ENCODE measurements around the gene RBP3.
A peak's percentile ranks its signal among the peaks of the same experiment; 100 is the strongest.

Gene RBP3

DNA sequence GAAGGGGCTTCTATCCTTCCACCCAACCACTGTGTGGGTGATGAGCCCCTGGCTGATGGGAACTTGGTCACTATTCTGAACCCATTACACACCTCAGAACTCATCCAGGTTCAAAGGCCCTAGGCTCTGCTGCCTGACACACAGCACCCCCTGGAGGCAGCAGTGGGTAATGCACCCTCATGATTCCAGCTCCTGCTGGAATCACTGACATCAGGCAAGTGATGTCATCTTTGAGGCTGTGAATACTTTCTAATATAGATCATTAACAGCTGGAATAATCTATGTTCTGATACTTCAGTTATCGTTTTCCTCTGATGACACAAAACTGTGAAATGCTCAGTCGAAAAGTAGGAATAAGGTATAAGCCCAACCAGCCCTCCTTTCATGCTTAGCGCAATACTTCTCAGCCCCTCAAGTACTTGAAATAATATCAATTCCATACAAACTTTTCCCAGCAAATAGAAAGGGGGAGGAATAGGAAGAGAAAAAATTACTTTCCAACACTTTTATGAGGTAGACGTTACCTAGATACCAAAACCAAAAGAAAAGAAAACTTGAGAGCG lies 7.5 kb upstream of the RBP3 start:
- Histone ChIP-seq H3K4me1 (ENCODE audit: low read length) (no peaks in the 10 kb centered on the region), H3K9ac (ENCODE audit: low read length) (no peak overlapping the region), H3K79me2 (ENCODE audit: low read length) (no peaks in the 10 kb centered on the region), H3K4me2 (ENCODE audit: low read length) (no peak overlapping the region), H3K4me3 (ENCODE audit: low read length) (no peak overlapping the region), H2AFZ (ENCODE audit: low read depth, low read length) (no peak overlapping the region), H3K27ac (ENCODE audit: low read length) (no peak overlapping the region), H3K36me3 (replicated peaks; ENCODE audit: low read depth, low read length) (no peaks in the 10 kb centered on the region), H4K20me1 (ENCODE audit: insufficient read depth, low read length) (no peaks in the 10 kb centered on the region), H3K27me3 (ENCODE audit: low read depth, low read length) (no peaks in the 10 kb centered on the region; the same call in 1 of the 2 replicates), H3K9me3 (ENCODE audit: insufficient read depth, low read length) (no peaks in the 10 kb centered on the region)
- no peak for TF ChIP-seq EZH2phosphoT487 (IDR thresholded peaks at IDR 0.05; ENCODE audit: low read depth)
- TF ChIP-seq, protein P1, sequence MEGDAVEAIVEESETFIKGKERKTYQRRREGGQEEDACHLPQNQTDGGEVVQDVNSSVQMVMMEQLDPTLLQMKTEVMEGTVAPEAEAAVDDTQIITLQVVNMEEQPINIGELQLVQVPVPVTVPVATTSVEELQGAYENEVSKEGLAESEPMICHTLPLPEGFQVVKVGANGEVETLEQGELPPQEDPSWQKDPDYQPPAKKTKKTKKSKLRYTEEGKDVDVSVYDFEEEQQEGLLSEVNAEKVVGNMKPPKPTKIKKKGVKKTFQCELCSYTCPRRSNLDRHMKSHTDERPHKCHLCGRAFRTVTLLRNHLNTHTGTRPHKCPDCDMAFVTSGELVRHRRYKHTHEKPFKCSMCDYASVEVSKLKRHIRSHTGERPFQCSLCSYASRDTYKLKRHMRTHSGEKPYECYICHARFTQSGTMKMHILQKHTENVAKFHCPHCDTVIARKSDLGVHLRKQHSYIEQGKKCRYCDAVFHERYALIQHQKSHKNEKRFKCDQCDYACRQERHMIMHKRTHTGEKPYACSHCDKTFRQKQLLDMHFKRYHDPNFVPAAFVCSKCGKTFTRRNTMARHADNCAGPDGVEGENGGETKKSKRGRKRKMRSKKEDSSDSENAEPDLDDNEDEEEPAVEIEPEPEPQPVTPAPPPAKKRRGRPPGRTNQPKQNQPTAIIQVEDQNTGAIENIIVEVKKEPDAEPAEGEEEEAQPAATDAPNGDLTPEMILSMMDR (IDR thresholded peaks at IDR 0.05; ENCODE audit: low read depth, low read length), result peak; percentile 72

DNA sequence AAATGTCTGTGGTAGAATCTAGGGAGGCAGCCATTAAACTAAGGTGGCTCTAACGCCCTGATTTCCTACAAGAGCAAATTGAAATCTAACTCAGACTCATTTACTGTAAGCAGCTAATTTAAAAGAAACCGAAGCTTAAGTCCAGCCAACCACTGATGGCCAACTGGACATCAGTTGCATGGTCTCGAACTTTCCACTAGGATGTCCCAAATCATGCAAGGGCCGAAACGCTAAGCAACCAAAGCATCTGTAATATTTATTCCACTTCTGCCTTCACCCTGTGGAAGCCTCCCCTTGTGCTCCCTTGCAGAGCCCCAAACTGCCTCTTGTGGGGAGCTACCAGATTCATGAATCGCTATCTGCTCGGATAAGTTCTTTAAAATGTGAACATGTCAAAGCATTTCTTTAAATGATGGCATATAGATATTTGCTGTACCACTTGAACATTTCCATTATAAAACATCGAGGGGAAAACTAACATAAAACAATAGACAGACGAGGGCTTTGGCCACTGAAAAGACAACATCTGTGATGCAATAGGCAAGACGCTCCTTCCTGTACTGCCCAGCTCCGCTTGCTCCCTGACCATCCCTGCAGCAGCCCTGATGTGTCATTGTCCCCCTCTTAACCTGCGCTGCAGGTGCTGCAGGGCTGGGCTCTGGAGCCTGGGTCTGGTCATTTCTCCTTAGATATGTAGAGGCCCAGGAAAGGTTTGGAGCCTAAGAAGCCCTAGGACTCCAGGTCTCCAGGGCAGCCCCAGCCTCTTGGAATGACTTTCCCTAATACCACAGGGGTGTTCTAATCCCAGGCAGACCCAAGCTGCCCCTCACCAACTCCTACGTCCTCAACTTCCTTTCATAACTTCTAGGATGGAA lies 2.9 kb upstream of the RBP3 start:
- Histone ChIP-seq H3K4me3 (ENCODE audit: low read length) (no peak overlapping the region), H3K36me3 (replicated peaks; ENCODE audit: low read depth, low read length) (no peaks in the 10 kb centered on the region), H3K9ac (ENCODE audit: low read length) (no peak overlapping the region), H3K4me2 (ENCODE audit: low read length) (no peak overlapping the region), H2AFZ (ENCODE audit: low read depth, low read length) (no peak overlapping the region), H3K79me2 (ENCODE audit: low read length) (no peaks in the 10 kb centered on the region), H4K20me1 (ENCODE audit: insufficient read depth, low read length) (no peaks in the 10 kb centered on the region), H3K27ac (ENCODE audit: low read length) (no peak overlapping the region), H3K9me3 (ENCODE audit: insufficient read depth, low read length) (no peaks in the 10 kb centered on the region), H3K4me1 (ENCODE audit: low read length) (no peaks in the 10 kb centered on the region), H3K27me3 (ENCODE audit: low read depth, low read length) (no peaks in the 10 kb centered on the region)
- TF ChIP-seq, protein P1 (IDR thresholded peaks at IDR 0.05; ENCODE audit: low read depth, low read length), result no peak
- TF ChIP-seq EZH2phosphoT487 (IDR thresholded peaks at IDR 0.05; ENCODE audit: low read depth), result no peak

- Histone ChIP-seq H3K27ac (ENCODE audit: low read length) (no peak overlapping the region), H3K9ac (ENCODE audit: low read length) (no peak overlapping the region), H3K4me3 (ENCODE audit: low read length) (no peak overlapping the region), H3K79me2 (ENCODE audit: low read length) (no peaks in the 10 kb centered on the region), H4K20me1 (ENCODE audit: insufficient read depth, low read length) (no peaks in the 10 kb centered on the region), H3K27me3 (ENCODE audit: low read depth, low read length) (no peaks in the 10 kb centered on the region), H3K9me3 (ENCODE audit: insufficient read depth, low read length) (no peaks in the 10 kb centered on the region), H3K4me1 (ENCODE audit: low read length) (no peaks in the 10 kb centered on the region), H3K36me3 (replicated peaks; ENCODE audit: low read depth, low read length) (no peaks in the 10 kb centered on the region), H3K4me2 (ENCODE audit: low read length) (no peak overlapping the region), H2AFZ (ENCODE audit: low read depth, low read length) (no peak overlapping the region)
- no peak for TF ChIP-seq EZH2phosphoT487 (IDR thresholded peaks at IDR 0.05; ENCODE audit: low read depth)
- TF ChIP-seq, protein P1 (IDR thresholded peaks at IDR 0.05; ENCODE audit: low read depth, low read length), result no peak
These were observed 1.4 kb upstream of the RBP3 start for GRCh38 chr10:47346581-47347302.

- H2AFZ ChIP-seq (ENCODE audit: low read depth, low read length), result no peak overlapping the region
- no peak overlapping the region for H3K27ac ChIP-seq (ENCODE audit: low read length)
- no peak for TF ChIP-seq EZH2phosphoT487 (IDR thresholded peaks at IDR 0.05; ENCODE audit: low read depth)
- TF ChIP-seq, protein P1 (IDR thresholded peaks at IDR 0.05; ENCODE audit: low read depth, low read length), result no peak
- H4K20me1 ChIP-seq (ENCODE audit: insufficient read depth, low read length), result no peaks in the 10 kb centered on the region
- H3K4me1 ChIP-seq (ENCODE audit: low read length), result no peaks in the 10 kb centered on the region
- H3K27me3 ChIP-seq (ENCODE audit: low read depth, low read length), result no peaks in the 10 kb centered on the region
- no peaks in the 10 kb centered on the region for H3K36me3 ChIP-seq (replicated peaks; ENCODE audit: low read depth, low read length)
- no peak overlapping the region for H3K4me2 ChIP-seq (ENCODE audit: low read length)
- no peak overlapping the region for H3K4me3 ChIP-seq (ENCODE audit: low read length)
- H3K9ac ChIP-seq (ENCODE audit: low read length), result no peak overlapping the region
- H3K9me3 ChIP-seq (ENCODE audit: insufficient read depth, low read length), result no peaks in the 10 kb centered on the region
- H3K79me2 ChIP-seq (ENCODE audit: low read length), result no peaks in the 10 kb centered on the region
These were observed 874 bp upstream of the RBP3 start for GRCh38 chr10:47347303-47347675.
